ENCODE data around the gene SAMM50. TPM values are rescaled to one million over a fixed set of nuclear protein-coding genes. Genes with fewer than 3 reads are reported as not detected.
A peak's percentile ranks its signal among the peaks of the same experiment; 100 is the strongest.

SAMM50 gene
- total RNA-seq, 1 donor from 2014 or later = 40.1 TPM

- DNase-seq = no peak
Measured at GRCh38 chr22:44030051-44030701, 74.9 kb downstream of the SAMM50 start.

GRCh38 chr22:44030702-44031082 is 75.5 kb downstream of the SAMM50 start:
- no peak for DNase-seq

GRCh38 chr22:44031158-44031952 is 76.1 kb downstream of the SAMM50 start:
- DNase-seq = no peak

GRCh38 chr22:44032126-44032730 is 77.0 kb downstream of the SAMM50 start:
- no peak for DNase-seq

- DNase-seq = no peak
Measured at GRCh38 chr22:44033287-44033686, 78.0 kb downstream of the SAMM50 start.

- peak; percentile 48 for DNase-seq
Measured at GRCh38 chr22:44033694-44034093, 78.5 kb downstream of the SAMM50 start.

GRCh38 chr22:44037519-44038375 is 82.5 kb downstream of the SAMM50 start:
- DNase-seq = peak; percentile 67

- no peak for DNase-seq
Measured at GRCh38 chr22:44039566-44040171, 84.4 kb downstream of the SAMM50 start.

GRCh38 chr22:44042249-44043218 is 87.3 kb downstream of the SAMM50 start:
- DNase-seq = no peak

GRCh38 chr22:44045145-44045544 is 89.9 kb downstream of the SAMM50 start:
- no peak for DNase-seq

Other genes starting within 250 kb of the SAMM50 start
- gene EFCAB6, start 143.1 kb upstream of the SAMM50 start, total RNA-seq = 2.1 TPM
- gene SULT4A1, start 92.9 kb upstream of the SAMM50 start, total RNA-seq = 0.89 TPM
- gene PNPLA5, start 63.4 kb upstream of the SAMM50 start, total RNA-seq = 2.3 TPM
- gene PNPLA3, start 31.6 kb upstream of the SAMM50 start, total RNA-seq = 7.5 TPM
- gene PARVB, start 68.9 kb downstream of the SAMM50 start, total RNA-seq = 6.6 TPM
- 5.7 TPM for gene PARVG, start 225.5 kb downstream of the SAMM50 start, total RNA-seq

Data from skin of body (tissue), 2 donors.